NCI-H2196 (cell line): ENCODE measurements around the gene NPM3.
A peak's percentile ranks its signal among the peaks of the same experiment; 100 is the strongest.

ENCODE experiments used
- DNase-seq: peaks from one replicate; lab custom pipeline; 2025; ENCODE audit not compliant: unreplicated experiment; lab: John Stamatoyannopoulos, UW

NPM3 gene

GRCh38 chr10:101782811-101783735 is at the start of gene NPM3:
NPM3 (minus strand) TSS chr10:101783446; CDS start chr10:101783390, 56 bp downstream.
- peak; percentile 67 for DNase-seq

GRCh38 chr10:101832325-101832771 is 49.1 kb upstream of the NPM3 start:
- DNase-seq: no peak

GRCh38 chr10:101831169-101831811 is 48.0 kb upstream of the NPM3 start:
- no peak for DNase-seq

GRCh38 chr10:101830322-101831168 is 47.3 kb upstream of the NPM3 start:
- DNase-seq: peak; percentile 88

- peak; percentile 36 for DNase-seq
Measured at GRCh38 chr10:101829561-101830315, 46.5 kb upstream of the NPM3 start.

GRCh38 chr10:101828766-101829551 is 45.7 kb upstream of the NPM3 start:
- no peak for DNase-seq

- DNase-seq: no peak
Measured at GRCh38 chr10:101827919-101828600, 44.8 kb upstream of the NPM3 start.

- no peak for DNase-seq
Measured at GRCh38 chr10:101826852-101827434, 43.7 kb upstream of the NPM3 start.

GRCh38 chr10:101824736-101825135 is 41.5 kb upstream of the NPM3 start:
- no peak for DNase-seq

GRCh38 chr10:101818872-101819633 is 35.8 kb upstream of the NPM3 start:
- DNase-seq: no peak

- peak; percentile 91 for DNase-seq
Measured at GRCh38 chr10:101818119-101818871, 35.0 kb upstream of the NPM3 start, which contains the start of gene OGA. OGA (minus strand) TSS chr10:101818444; CDS start chr10:101818022, 422 bp downstream.

GRCh38 chr10:101817337-101818118 is 34.3 kb upstream of the NPM3 start:
- no peak for DNase-seq

GRCh38 chr10:101816913-101817336 is 33.7 kb upstream of the NPM3 start:
- DNase-seq: no peak

GRCh38 chr10:101816376-101816775 is 33.1 kb upstream of the NPM3 start:
- DNase-seq: no peak

- no peak for DNase-seq
Measured at GRCh38 chr10:101814466-101815071, 31.3 kb upstream of the NPM3 start.

GRCh38 chr10:101812606-101813005 is 29.4 kb upstream of the NPM3 start:
- DNase-seq: no peak
